NB4 (cell line): ENCODE results near the gene TUBGCP2.
A peak's percentile ranks its signal among the peaks of the same experiment; 100 is the strongest.
"Not testable (repeated sequence)": the region's sequence is repeated elsewhere in the genome, so short reads cannot be mapped to it uniquely, and the experiment has no call there.

ENCODE experiments used
- DNase-seq: peaks from one replicate; pipeline ENCODE4 v3.0.0; 2010; ENCODE audit warnings: low read depth
- H3K4me3 ChIP-seq: one replicate; pipeline ENCODE4 v1.5.1; 2011; ENCODE audit warnings: mild to moderate bottlenecking, low read depth, low read length, moderate library complexity
- MYC ChIP-seq: IDR thresholded peaks from 2 replicates; pipeline ENCODE4 v1.6.1; 2011; ENCODE audit warnings: low read depth, low read length
- POLR2A ChIP-seq: IDR thresholded peaks from 2 replicates; pipeline ENCODE4 v1.6.1; 2011; ENCODE audit warnings: mild to moderate bottlenecking; ENCODE audit not compliant: insufficient read length; ENCODE audit errors: extremely low read depth
- TF ChIP-seq, protein P1 (sequence below): IDR thresholded peaks from 2 replicates; pipeline ENCODE4 v1.6.1; 2011; ENCODE audit warnings: low read depth, low read length
- TF ChIP-seq, protein P2 (sequence below): IDR thresholded peaks from one replicate; pipeline ENCODE4 v1.5.1; 2012; ENCODE audit warnings: low read depth, low read length

The TUBGCP2 gene

DNA sequence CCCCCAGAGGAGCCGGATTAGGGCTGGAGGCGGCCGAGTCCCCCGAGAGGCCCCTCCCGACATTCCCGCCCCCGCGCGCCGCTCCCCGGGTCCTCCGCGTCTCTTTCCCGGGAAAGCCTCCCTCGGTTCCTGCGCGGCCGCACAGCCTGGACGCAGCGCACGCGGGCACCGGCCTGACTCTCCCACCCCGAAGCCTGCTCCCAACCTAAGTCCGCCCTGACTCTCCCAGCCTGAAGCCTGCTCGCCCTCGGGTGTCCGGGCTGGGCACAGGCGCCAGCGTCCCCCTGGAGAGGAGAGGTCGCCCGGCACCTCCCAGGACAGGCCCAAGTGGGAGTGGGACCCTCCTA is 71.5 kb downstream of the TUBGCP2 start:
- TF ChIP-seq, protein P1, sequence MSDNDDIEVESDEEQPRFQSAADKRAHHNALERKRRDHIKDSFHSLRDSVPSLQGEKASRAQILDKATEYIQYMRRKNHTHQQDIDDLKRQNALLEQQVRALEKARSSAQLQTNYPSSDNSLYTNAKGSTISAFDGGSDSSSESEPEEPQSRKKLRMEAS, result no peak
- H3K4me3 ChIP-seq, result no peak overlapping the region
- DNase-seq, result no peak

DNA sequence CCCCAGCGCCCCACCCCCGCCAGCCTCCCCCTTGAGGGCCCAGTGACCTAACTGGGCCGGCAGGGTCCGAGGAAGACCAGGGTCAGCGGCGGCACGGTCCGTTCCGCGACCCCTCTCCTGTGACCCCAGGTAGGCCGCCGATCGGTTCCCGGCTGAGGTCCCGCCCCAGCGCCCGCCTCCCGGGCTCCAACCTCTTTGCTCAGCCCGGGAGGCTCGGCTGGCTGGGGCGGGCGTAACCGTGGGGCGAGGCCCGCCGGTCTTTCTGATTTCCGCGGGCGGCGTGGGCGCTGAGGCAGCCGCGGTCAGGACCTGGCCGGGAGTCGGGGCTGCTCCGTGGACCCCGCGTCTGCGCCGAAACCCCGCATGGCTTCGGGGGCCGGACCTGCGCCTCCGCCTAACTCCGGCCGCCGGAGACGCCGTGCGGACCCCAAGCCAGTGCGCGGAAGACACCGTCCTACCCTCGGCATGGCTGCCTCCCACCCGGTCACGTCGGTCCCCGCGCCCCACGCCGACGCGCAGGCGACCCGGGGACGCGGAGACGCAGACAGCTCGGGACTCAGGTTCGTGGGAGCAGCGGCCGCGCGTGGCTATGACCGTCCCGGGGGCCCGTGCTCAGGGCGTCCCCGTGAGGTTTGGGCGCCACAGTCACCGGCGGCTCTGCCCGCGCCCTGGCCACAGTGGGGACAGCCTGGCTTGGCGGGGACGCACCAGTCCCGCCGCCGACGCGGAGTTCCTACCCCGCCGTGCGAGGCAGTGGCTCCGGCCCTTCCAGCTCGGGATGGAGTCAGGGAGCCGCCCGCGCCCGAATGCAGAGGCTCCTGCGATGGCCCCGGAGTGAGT is 72.1 kb downstream of the TUBGCP2 start:
- TF ChIP-seq POLR2A (no peak), MYC (no peak)
- TF ChIP-seq, protein P1, result no peak
- TF ChIP-seq, protein P2, sequence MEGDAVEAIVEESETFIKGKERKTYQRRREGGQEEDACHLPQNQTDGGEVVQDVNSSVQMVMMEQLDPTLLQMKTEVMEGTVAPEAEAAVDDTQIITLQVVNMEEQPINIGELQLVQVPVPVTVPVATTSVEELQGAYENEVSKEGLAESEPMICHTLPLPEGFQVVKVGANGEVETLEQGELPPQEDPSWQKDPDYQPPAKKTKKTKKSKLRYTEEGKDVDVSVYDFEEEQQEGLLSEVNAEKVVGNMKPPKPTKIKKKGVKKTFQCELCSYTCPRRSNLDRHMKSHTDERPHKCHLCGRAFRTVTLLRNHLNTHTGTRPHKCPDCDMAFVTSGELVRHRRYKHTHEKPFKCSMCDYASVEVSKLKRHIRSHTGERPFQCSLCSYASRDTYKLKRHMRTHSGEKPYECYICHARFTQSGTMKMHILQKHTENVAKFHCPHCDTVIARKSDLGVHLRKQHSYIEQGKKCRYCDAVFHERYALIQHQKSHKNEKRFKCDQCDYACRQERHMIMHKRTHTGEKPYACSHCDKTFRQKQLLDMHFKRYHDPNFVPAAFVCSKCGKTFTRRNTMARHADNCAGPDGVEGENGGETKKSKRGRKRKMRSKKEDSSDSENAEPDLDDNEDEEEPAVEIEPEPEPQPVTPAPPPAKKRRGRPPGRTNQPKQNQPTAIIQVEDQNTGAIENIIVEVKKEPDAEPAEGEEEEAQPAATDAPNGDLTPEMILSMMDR, result no peak
- no peak for DNase-seq
- no peak overlapping the region for H3K4me3 ChIP-seq

DNA sequence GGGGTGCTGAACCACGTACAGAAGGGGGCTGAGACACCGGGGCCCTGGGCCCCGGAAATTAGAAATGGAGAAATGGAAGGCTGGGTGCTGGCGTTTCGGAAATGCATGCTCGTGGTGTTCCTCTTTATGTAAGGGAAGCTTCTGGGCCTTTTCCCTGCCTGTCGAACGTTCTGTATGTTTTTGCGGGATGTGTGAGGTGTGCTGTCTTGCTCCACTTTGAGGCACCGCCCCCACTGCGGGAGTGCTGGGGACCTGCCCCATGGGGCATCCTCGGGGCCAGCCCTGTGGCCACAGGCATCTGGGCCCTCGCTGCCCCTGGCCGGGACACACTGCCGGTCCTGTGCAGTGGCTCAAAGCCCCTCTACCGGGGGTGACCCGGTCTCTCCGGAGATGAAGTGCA is 72.7 kb downstream of the TUBGCP2 start:
- peak; percentile 59 for DNase-seq
- TF ChIP-seq MYC, result 0 out of 2 replicates have a peak, but pooled peaks have one; percentile 28
- TF ChIP-seq, protein P1, result peak; percentile 43
- TF ChIP-seq, protein P2, result no peak
- no peak overlapping the region for H3K4me3 ChIP-seq

DNA sequence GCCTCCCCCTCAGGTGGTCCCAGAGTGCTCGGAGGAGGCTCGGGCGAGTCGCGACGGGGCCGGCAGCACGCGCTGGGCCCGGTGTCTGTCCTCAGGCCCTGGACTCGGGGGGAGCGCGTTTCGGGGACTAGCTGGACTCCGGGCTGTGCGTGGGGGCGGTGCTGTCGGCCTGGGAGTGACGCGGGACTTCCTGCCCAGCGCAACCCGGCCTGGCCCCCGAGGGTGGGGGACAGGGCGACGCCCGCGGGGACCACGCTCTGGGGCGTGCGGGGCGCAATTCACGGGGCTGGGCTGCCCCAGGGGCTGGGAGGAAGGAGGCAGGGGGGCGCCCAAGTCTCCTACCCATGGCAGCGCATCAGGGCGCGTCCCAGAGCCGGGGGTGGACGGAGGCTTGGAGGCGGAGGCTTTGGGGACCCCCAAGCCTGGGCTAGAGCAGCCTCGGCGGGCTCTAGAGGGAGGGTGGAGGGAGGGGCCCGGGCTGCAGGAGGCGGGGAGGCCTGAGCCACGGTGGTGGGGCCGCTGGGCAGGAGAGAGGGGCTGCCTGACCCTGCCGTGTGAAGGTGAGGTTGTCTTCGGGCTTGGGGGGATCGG is 73.3 kb downstream of the TUBGCP2 start:
- TF ChIP-seq, protein P2, result no peak
- TF ChIP-seq POLR2A (peak; percentile 62), MYC (peak; percentile 71)
- TF ChIP-seq, protein P1, result peak; percentile 54; the same call in 1 of the 2 replicates
- DNase-seq, result peak; percentile 74
- H3K4me3 ChIP-seq, result no peak overlapping the region

DNA sequence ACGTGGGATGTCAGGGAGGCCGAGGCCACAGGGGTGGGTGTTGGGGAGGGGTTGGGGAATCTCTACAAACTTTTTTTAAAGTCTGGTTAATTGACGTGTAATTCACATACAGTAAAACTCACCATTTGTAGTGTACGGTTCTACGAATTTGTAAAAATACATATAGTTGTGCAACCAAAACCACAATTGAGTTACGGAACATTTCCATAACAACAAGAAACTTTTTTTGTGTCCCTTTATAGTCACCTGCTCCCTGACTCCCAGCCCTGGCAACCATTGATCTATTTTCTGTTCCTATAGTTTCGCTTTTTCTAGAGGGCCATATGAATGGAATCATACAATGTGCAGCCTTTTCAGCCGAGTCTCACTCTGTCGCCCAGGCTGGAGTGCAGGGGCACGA is 73.9 kb downstream of the TUBGCP2 start:
- H3K4me3 ChIP-seq, result not testable (repeated sequence)
- peak; percentile 60 for DNase-seq

DNA sequence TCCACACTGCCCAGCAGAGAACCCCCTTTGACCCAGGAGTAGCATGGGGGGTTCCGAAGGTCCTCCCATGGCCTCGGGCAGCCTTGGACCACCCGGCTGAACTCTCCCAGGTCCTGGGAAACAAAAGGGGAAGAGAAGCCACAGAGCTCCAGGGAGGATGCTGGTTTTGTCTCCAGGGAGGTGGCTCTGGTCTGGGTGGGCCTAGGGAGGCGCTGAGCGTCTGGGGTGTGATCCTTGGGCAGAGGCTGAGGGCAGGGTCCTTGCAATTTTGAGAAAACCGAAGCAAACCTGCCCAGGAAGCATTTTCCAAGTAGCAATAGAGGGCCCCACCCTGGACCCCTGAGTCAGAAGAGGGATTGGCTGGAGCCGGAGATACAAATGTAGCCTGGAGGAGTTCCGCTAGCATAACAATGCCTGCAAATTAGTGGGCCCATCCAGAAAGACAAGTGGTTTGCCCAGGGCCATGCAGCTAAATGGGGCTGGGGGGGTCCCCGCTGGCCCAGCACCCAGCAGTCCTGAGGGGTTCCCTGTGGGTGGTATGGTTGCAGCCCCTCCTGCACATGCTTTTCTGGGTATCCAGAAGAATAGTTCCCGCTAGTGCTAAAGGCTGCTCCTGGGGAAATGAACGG is 76.6 kb downstream of the TUBGCP2 start:
- no peak for DNase-seq
- TF ChIP-seq MYC, result no peak
- TF ChIP-seq, protein P1, result no peak
- TF ChIP-seq, protein P2, result no peak
- no peak for TF ChIP-seq POLR2A
- H3K4me3 ChIP-seq, result no peak overlapping the region
